Testis (tissue), 2 donors: ENCODE measurements around the gene FLACC1.

Experiments
- POLR2A ChIP-seq: fragments of 450-650 bp; IDR thresholded peaks from one replicate; pipeline ENCODE4 v1.6.1; 2017; ENCODE audit warnings: antibody characterized with exemption, mild to moderate bottlenecking, moderate library complexity
- TF ChIP-seq, protein P1 (sequence below), 3 experiments: fragments of 450-650 bp in 2 of 3; fragments of 200-600 bp in 1 of 3; sonication (generic) in 1 of 3; IDR thresholded peaks; one replicate each; pipeline ENCODE4 v1.5.1; 2016 to 2019; ENCODE audit warnings: antibody characterized with exemption in 3 of 3, mild to moderate bottlenecking in 2 of 3, moderate library complexity in 1 of 3

DNA sequence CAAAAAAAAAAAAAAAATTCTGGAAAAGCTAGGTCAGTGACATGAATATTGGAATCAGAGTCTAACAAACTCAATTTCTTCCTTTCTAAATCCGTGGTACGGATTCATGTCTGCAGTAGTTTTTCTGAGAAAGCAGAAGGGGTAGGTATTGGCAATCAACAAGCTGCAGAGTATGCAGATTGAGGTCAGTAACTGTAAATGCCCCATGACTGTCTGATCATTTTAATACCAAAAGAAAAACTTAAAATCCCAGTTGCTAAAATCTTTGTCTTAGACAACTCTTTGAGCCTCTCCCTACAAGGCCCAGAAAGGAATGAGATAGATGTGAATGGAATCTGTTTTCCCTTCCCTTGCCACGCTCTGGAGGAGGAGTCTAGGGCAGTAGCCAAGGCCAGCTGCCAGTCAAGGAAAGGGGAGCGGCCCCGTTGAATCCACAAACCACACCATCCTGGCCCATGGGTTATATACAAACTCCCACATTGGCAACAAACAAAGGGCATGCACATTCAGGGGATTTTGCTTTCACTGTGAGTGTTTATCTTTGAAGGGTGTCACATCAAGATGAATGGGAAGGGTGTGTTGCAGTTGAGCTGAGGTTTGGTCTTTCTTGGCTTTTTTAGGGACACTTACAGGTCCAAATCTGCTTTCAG lies 102.9 kb downstream of the FLACC1 start:
- TF ChIP-seq POLR2A, result no peak
- TF ChIP-seq, protein P1, sequence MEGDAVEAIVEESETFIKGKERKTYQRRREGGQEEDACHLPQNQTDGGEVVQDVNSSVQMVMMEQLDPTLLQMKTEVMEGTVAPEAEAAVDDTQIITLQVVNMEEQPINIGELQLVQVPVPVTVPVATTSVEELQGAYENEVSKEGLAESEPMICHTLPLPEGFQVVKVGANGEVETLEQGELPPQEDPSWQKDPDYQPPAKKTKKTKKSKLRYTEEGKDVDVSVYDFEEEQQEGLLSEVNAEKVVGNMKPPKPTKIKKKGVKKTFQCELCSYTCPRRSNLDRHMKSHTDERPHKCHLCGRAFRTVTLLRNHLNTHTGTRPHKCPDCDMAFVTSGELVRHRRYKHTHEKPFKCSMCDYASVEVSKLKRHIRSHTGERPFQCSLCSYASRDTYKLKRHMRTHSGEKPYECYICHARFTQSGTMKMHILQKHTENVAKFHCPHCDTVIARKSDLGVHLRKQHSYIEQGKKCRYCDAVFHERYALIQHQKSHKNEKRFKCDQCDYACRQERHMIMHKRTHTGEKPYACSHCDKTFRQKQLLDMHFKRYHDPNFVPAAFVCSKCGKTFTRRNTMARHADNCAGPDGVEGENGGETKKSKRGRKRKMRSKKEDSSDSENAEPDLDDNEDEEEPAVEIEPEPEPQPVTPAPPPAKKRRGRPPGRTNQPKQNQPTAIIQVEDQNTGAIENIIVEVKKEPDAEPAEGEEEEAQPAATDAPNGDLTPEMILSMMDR (IDR thresholded peaks at IDR 0.05), result no peak
